ENCODE data around the gene EFCAB5. TPM values are rescaled to one million over a fixed set of nuclear protein-coding genes. Genes with fewer than 3 reads are reported as not detected.

EFCAB5 gene
- polyA plus RNA-seq, 1 donor (not counting 4 experiments of a cell fraction or from before 2014, with no cell fraction given), result 0.17 TPM

DNA sequence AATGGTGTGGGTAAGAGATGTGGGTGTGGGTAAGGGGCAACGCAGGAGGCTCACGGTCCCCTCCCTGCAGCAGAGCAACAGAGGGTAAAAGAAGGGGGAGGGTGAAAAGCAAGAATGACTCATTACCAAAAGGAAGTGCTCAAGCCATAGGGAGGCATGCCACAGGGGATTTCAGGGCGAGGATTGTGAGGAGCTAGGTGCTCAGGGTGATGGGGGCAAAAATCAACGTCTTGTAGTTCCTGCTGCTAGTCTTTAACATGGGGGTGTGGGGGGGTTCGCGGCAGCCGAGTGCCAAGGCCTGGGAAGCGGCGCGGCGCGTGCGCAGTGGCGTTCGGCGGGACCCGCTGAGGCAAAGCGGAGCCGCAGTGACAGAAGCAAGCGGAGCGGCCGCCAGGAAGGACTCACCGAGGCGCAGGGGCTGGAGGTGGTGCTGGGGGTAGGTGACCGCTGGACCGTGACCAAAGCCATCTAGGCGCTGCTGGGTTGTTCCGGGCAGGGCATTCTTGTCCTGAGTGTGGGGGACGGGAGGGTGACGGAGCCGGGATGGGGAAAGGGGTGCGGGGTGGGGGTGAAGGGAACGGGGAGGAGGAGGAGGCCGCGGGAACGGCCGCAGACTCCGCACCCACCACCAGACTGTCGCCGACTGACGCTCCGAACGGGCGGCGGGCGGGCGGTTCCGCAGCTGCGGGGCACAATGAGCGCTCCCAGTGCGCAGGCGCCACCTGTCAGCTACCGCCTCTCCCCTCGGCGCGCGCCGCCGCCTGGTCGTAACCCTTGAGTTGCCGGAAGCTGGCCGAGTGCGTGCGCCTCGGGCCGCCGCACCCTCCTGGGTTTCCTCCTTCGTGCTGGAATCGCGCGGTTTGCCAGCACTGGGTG is 11.7 kb upstream of the EFCAB5 start, which contains the start of gene SSH2:
SSH2 (minus strand) TSS at position 696 of the 876 bp plus-strand sequence; CDS start at position 468, 228 bp downstream.
- peak; percentile 58 for FAIRE-seq

GRCh38 chr17:29930409-29931010 is 10.9 kb upstream of the EFCAB5 start:
- H3K4me3 ChIP-seq (ENCODE audit: control insufficient read depth in 2 of 3, extremely low read depth in 1 of 3, insufficient read depth in 2 of 3, low read depth in 1 of 3, low read length in 3 of 3), result peak overlapping the region; percentile 70 to 97 (median 71)
- H3K27me3 ChIP-seq (ENCODE audit: control insufficient read depth, extremely low read depth, insufficient read depth, low read length), result no peaks in the 10 kb centered on the region
- no peaks in the 10 kb centered on the region for H4K20me1 ChIP-seq (ENCODE audit: control insufficient read depth, extremely low read depth, insufficient read depth, low read length)
- peaks cover 2% of the 10 kb centered on the region for H3K9me1 ChIP-seq (ENCODE audit: control insufficient read depth, extremely low read depth, insufficient read depth, low read length)
- peaks cover 43% of the 10 kb centered on the region for H3K79me2 ChIP-seq (ENCODE audit: control insufficient read depth, insufficient read depth, low read length)
- no peaks in the 10 kb centered on the region for H3K36me3 ChIP-seq (ENCODE audit: control insufficient read depth in 2 of 2, extremely low read depth in 1 of 2, insufficient read depth in 2 of 2, low read length in 2 of 2)
- TF ChIP-seq EZH2 (IDR thresholded peaks at IDR 0.05; ENCODE audit: low read length) (no peak), CTCF (optimal IDR thresholded peaks at IDR 0.05 in 1 of 3, IDR thresholded peaks at IDR 0.05 in 1 of 3, conservative IDR thresholded peaks at IDR 0.05 in 1 of 3; ENCODE audit: extremely low read depth in 1 of 3, insufficient read depth in 2 of 3, low read length in 3 of 3) (no peak)
- peak overlapping the region; percentile 71 for H3K27ac ChIP-seq (ENCODE audit: control insufficient read depth, insufficient read depth, low read length)
- peaks cover 20% of the 10 kb centered on the region for H3K4me1 ChIP-seq (ENCODE audit: control insufficient read depth, extremely low read depth, insufficient read depth, low read length)
- peak overlapping the region; percentile 73 for H3K9ac ChIP-seq (ENCODE audit: control insufficient read depth, extremely low read depth, insufficient read depth, low read length)
- no peak for FAIRE-seq
- H3K4me2 ChIP-seq (ENCODE audit: control insufficient read depth, extremely low read depth, insufficient read depth, low read depth, low read length), result peak overlapping the region; percentile 70
- peak overlapping the region; percentile 27 for H2AFZ ChIP-seq (ENCODE audit: control insufficient read depth, low read length)
- DNase-seq (ENCODE audit: low read depth, low spot score), result no peak
- H3K9me3 ChIP-seq (ENCODE audit: control insufficient read depth, low read depth, low read length), result no peaks in the 10 kb centered on the region
- dilution Hi-C loops (cut with MboI; ENCODE audit: extremely low pct_ligation_motif_present, low sequenced_read_pairs), result no loop called here

More for the DNA sequence above, 11.7 kb upstream of the EFCAB5 start, which contains the start of gene SSH2:
- Histone ChIP-seq H3K9me3 (ENCODE audit: control insufficient read depth, low read depth, low read length) (no peaks in the 10 kb centered on the region), H4K20me1 (ENCODE audit: control insufficient read depth, extremely low read depth, insufficient read depth, low read length) (no peaks in the 10 kb centered on the region), H3K4me2 (ENCODE audit: control insufficient read depth, extremely low read depth, insufficient read depth, low read depth, low read length) (peak within 1 kb of the TSS; percentile 88), H3K27me3 (ENCODE audit: control insufficient read depth, extremely low read depth, insufficient read depth, low read length) (no peaks in the 10 kb centered on the region), H3K4me1 (ENCODE audit: control insufficient read depth, extremely low read depth, insufficient read depth, low read length) (peaks cover 20% of the 10 kb centered on the region), H3K4me3 (ENCODE audit: control insufficient read depth in 2 of 3, extremely low read depth in 1 of 3, insufficient read depth in 2 of 3, low read depth in 1 of 3, low read length in 3 of 3) (peak within 1 kb of the TSS; percentile 70 to 97 (median 71)), H3K9me1 (ENCODE audit: control insufficient read depth, extremely low read depth, insufficient read depth, low read length) (peaks cover 2% of the 10 kb centered on the region), H3K27ac (ENCODE audit: control insufficient read depth, insufficient read depth, low read length) (peak within 1 kb of the TSS; percentile 71), H3K9ac (ENCODE audit: control insufficient read depth, extremely low read depth, insufficient read depth, low read length) (peak within 1 kb of the TSS; percentile 73), H3K79me2 (ENCODE audit: control insufficient read depth, insufficient read depth, low read length) (peaks cover 50% of the 10 kb centered on the region), H3K36me3 (ENCODE audit: control insufficient read depth in 2 of 2, extremely low read depth in 1 of 2, insufficient read depth in 2 of 2, low read length in 2 of 2) (no peaks in the 10 kb centered on the region), H2AFZ (ENCODE audit: control insufficient read depth, low read length) (peak within 1 kb of the TSS; percentile 92)
- TF ChIP-seq EZH2 (IDR thresholded peaks at IDR 0.05; ENCODE audit: low read length) (no peak), CTCF (optimal IDR thresholded peaks at IDR 0.05 in 1 of 3, IDR thresholded peaks at IDR 0.05 in 1 of 3, conservative IDR thresholded peaks at IDR 0.05 in 1 of 3; ENCODE audit: extremely low read depth in 1 of 3, insufficient read depth in 2 of 3, low read length in 3 of 3) (peak in 1 of 3 experiments; percentile 27)
- no peak for DNase-seq (ENCODE audit: low read depth, low spot score)
- dilution Hi-C loops (cut with MboI; ENCODE audit: extremely low pct_ligation_motif_present, low sequenced_read_pairs), result no loop called here

Data from keratinocyte (primary cell).